ENCODE measurements around the gene CDH4.

- TF ChIP-seq CTCF (IDR thresholded peaks at IDR 0.05): no peak
- no peak for TF ChIP-seq POLR2A (IDR thresholded peaks at IDR 0.05)
Observed at GRCh38 chr20:61625246-61625645, 373.2 kb downstream of the CDH4 start.

All from ovary (tissue), 3 donors.